ENCODE results near the gene SSU72.
"Not testable (repeated sequence)": the region's sequence is repeated elsewhere in the genome, so short reads cannot be mapped to it uniquely, and the experiment has no call there.

The SSU72 gene

GRCh38 chr1:1526476-1526875, 48.2 kb downstream of the SSU72 start:
- ATAC-seq, DNase-seq: not testable (repeated sequence)

GRCh38 chr1:1524750-1525383, 49.8 kb downstream of the SSU72 start:
- not testable (repeated sequence) for ATAC-seq

GRCh38 chr1:1523651-1524050, 51.0 kb downstream of the SSU72 start:
- not testable (repeated sequence) for DNase-seq, ATAC-seq

More at GRCh38 chr1:1524750-1525383, 49.8 kb downstream of the SSU72 start:
- DNase-seq: not testable (repeated sequence)

GRCh38 chr1:1523226-1523625, 51.4 kb downstream of the SSU72 start:
- DNase-seq: not testable (repeated sequence)

GRCh38 chr1:1522536-1522935, 52.1 kb downstream of the SSU72 start:
- ATAC-seq, DNase-seq: not testable (repeated sequence)

More at GRCh38 chr1:1523226-1523625, 51.4 kb downstream of the SSU72 start:
- ATAC-seq: not testable (repeated sequence)

- ATAC-seq (no peak), DNase-seq (no peak)
Measured at GRCh38 chr1:1521331-1521730, 53.3 kb downstream of the SSU72 start.

GRCh38 chr1:1519805-1520505, 54.7 kb downstream of the SSU72 start:
- not testable (repeated sequence) for DNase-seq, ATAC-seq

- DNase-seq, ATAC-seq: not testable (repeated sequence)
Measured at GRCh38 chr1:1518621-1519007, 56.0 kb downstream of the SSU72 start.

- ATAC-seq: no peak
- DNase-seq: no peak
Measured at GRCh38 chr1:1517973-1518620, 56.6 kb downstream of the SSU72 start.

- not testable (repeated sequence) for ATAC-seq, DNase-seq
Measured at GRCh38 chr1:1516923-1517322, 57.7 kb downstream of the SSU72 start.

GRCh38 chr1:1514376-1514775, 60.3 kb downstream of the SSU72 start:
- not testable (repeated sequence) for DNase-seq, ATAC-seq

- not testable (repeated sequence) for DNase-seq, ATAC-seq
Measured at GRCh38 chr1:1513675-1514074, 61.0 kb downstream of the SSU72 start.

GRCh38 chr1:1512425-1512824, 62.2 kb downstream of the SSU72 start:
- ATAC-seq: not testable (repeated sequence)
- DNase-seq: peak; percentile 22

GRCh38 chr1:1511533-1512285, 63.0 kb downstream of the SSU72 start, which contains the start of gene ATAD3A:
TSS of gene ATAD3A (plus strand) at chr1:1512162. CDS start at chr1:1512269, 107 bp downstream.
- ATAC-seq (peak; percentile 95), DNase-seq (peak; percentile 98)

GRCh38 chr1:1510912-1511532, 63.6 kb downstream of the SSU72 start:
- ATAC-seq (no peak), DNase-seq (peak; percentile 30)

GRCh38 chr1:1509465-1509850, 65.2 kb downstream of the SSU72 start:
- DNase-seq, ATAC-seq: not testable (repeated sequence)

- DNase-seq, ATAC-seq: not testable (repeated sequence)
Measured at GRCh38 chr1:1508775-1509464, 65.7 kb downstream of the SSU72 start.

- DNase-seq: no peak
- no peak for ATAC-seq
Measured at GRCh38 chr1:1507305-1507704, 67.4 kb downstream of the SSU72 start.

- DNase-seq, ATAC-seq: not testable (repeated sequence)
Measured at GRCh38 chr1:1505801-1506200, 68.9 kb downstream of the SSU72 start.

GRCh38 chr1:1505366-1505798, 69.3 kb downstream of the SSU72 start:
- ATAC-seq (peak; percentile 48), DNase-seq (peak; percentile 43)
